Middle frontal gyrus (tissue), 1 donor: Measurements from ENCODE around the gene TLE3.

Experiments used
- DNase-seq: peaks from one replicate; pipeline ENCODE4 v3.0.0-alpha.2; 2015; ENCODE audit warnings: low spot score; ENCODE audit errors: extremely low spot score

Gene TLE3

DNA sequence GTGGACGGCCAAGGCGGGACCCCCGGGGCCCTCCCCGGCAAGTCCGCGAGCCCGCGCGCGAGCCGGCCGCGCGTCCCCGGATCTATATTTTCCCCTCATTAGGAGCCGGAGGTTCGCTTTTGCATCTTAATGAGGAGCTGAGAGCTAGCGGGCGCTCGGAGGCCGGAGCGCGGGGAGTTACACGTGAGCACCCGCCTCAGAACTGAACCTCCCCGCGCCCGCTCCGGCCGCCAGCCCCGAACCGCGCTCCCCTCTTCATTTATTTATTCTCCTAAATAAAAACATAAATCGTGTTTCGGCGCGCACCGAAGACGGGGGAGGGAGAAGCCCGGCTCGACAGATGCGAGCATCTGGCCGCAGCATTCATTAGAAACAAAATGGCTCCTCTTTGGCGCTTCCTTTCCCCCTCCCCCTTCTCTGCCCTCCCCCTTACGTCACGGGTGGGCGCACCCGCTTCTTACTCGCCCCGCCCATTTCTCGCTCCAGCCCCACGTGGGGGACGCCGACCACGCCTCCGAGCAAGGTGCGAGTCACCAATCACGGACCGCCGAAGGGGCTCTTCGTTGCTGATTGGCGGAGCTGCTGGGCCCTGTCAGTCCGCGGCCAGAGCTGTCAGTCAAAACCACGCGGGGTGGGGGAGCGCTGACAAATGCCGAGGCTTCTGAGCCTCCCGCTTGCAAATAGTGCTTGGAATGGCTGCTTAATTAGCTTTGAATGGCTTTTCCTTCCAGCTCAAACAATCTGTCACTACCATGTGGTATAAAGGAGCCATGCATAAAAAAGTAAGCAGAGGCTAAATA is 1.6 kb upstream of the TLE3 start:
- peak; percentile 99 for DNase-seq

GRCh38 chr15:70098461-70099166 is 897 bp upstream of the TLE3 start:
- no peak for DNase-seq

- no peak for DNase-seq
Measured at GRCh38 chr15:70098153-70098460, 390 bp upstream of the TLE3 start.

DNA sequence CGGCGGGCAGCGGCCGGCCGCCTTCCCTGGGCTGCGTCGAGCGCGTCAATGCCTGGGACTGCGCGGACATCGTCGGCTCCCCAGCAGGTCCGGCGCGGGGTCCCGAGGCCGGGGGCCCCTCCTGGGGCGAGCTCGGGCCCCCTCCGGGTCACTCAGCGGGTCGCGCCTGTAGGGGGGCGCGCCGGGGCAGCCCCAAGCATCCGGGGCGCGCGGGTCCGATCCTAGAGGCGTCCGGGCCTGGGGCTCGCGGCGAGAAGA is 725 bp downstream of the TLE3 start:
- DNase-seq = no peak

DNA sequence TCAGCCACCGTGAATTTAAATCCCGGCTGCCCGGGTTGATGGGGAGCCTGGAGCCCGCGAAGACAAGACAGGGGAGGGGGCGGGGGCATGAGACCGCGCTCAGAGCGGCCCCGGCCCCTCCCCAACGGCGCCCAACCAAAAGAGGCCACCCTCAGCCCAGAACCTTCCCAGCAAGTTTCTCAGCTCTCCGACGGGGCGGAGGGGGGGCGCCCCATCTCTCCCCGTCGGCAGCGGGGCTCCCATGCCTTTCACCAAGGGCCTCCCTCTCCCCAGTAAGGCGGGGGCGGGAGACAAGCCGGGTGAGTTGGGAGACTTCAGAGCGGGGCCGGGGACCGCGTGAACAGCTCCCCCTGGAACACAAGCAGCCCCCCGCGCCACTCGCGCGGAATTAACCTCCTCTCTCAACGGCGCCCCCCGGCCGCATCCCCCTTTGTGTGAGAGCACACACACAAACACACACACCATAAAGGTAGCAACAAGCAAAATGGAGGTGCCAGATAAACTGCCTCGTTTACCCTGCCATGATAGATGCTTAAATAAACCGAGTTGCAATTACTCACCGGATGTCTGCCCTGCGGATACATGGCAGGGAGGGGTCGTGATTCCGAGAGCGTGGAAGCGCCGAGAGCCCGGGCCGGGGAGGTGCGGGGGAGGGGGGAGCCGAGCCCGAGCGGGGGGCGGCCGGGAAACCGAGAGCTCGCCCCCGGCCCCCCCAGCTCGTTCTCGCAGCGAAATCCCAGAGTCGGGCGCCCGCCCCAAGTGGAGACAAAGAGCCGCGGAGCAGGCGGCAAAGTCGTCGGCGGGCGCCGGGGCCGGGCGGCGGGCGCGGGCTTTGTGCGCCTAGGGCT is 1.3 kb downstream of the TLE3 start:
- DNase-seq = no peak

- DNase-seq = no peak
Measured at GRCh38 chr15:70095408-70096214, 2.1 kb downstream of the TLE3 start.

DNA sequence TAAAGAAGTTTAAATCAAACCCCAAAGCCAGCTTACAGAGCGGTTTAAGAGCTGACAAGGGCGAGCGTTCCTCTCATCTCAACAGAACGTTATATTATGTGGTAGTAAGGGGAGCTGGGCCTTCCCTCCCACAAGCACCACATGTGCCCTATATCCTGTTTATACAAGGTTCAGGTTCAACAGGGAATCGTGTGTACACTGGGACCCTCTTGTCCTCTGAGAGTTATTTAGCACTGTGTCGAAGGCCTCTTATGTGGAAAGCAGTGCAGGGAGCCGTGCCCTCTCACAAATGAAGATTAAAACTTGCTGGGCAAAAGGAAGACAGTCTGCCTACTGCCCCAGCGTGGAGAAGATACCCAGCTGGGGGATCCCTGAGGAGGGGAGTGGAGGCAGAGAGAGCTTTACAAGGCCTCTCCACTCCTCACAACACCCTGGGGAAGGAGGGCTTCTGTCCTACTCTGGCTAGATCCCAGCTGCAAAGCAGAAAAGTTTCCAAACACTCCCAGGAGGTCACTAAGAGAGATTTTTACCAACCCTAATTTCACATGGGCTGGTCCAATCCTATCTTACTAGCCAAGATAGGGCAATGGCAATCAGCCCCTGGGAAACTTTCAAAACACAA is 2.9 kb downstream of the TLE3 start:
- no peak for DNase-seq

GRCh38 chr15:70093481-70094319 is 4.0 kb downstream of the TLE3 start:
- no peak for DNase-seq

DNA sequence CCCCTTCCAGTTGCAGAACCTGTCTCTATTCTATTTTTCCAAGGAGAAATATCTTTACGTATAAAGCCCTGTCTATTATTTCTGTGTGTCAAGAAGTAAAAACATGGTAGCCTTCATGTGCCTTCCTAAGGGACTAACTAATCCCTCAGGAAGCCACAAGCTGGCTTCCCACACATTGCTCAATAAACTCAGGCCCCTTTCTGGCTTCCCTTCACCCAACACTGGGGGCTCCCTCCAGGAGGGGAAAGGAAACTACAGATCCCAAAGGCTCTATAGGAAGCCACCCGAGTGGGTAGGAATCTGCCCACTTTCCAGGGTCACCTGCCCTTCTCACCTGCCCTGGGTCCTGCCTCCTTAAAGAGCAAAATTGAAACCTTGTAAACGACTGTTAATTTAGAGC is 4.6 kb downstream of the TLE3 start:
- no peak for DNase-seq

- DNase-seq = no peak
Measured at GRCh38 chr15:70092464-70093027, 5.2 kb downstream of the TLE3 start.

DNA sequence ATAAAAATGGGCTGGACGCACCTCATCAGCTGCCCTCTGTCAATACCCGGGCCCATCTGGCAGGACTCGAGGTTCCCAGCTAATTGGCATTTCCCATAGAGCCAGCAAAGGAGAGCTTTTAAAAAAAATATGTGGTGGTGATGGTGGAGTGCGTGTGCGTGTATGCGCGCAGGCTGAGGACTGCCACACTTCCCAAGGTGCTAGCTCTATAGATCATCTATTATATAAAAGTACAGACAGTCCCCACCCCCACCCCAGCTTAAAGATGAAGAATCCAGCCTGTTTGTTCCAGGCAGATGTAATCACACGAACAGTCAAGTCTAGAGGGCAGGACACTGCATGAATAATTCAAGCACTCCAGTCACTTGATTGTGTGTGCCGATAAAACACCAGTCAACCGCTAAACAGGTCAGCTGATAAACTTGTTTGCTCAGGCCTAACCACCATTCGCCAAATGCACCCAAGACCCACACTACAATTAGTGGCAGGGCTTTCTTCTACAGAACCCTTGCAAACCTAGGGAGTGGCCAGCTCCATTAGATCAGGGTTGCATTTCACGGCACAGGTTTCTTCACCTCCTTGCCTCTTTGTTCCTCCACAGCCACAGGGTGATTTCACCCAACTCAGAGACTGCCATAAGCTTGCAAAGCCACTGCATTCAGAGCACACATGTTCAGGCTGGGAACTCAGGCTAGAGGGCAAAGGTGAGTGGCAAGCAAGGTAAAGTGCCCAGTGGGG is 5.8 kb downstream of the TLE3 start:
- no peak for DNase-seq

DNA sequence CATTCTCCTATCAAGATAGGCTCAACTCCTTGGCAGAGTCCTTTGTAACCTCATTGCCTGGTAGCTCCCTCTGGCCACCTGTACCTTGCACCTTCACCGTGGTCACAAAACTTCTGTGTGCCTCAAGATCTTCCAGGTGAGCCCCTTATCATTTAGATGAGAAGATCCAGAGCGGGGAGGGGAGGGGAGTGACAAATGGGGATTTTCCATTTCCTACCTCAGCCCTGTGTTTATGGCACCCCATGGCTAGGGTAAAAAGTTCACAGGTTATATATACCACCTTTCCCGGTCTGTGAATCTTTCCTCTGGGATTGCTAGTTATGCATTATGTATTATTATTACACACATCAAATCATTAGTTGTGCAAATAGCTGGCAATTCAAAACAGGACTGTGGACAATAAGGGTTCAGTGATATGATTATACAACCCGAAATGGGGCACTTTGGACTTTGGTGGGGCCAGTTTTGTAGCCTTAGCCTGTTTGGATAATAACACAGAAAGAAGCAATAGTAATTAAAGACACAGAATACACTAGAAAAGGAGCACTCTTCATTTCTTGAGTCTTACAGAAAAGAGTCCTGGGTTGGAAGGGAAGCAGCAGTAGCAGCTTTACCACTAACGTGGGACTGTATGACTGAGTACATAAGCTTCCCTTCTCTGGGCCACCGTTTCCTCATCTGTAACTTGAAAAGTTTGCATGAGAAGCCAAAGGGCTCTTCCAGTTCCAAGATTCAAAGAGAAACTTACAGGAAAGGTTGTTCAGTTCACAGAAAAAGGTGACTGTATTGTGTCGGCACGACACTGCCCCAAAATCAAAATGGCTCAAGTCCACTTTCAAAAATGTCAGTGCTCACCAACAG is 7.1 kb downstream of the TLE3 start:
- no peak for DNase-seq

DNA sequence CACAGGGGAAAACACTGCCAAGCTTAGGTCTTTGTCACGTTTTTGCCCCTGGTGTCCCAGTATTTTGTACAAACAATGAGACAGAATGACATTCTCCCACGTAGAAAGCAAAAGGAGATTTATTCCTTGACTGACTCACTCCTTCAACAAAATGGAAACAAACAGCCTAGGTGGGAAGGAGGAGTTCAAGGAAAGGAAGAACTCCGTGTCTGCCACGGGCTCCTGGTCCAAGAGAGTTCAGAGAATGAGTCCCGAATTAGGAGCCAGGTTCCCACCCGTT is 8.1 kb downstream of the TLE3 start:
- DNase-seq = no peak

DNA sequence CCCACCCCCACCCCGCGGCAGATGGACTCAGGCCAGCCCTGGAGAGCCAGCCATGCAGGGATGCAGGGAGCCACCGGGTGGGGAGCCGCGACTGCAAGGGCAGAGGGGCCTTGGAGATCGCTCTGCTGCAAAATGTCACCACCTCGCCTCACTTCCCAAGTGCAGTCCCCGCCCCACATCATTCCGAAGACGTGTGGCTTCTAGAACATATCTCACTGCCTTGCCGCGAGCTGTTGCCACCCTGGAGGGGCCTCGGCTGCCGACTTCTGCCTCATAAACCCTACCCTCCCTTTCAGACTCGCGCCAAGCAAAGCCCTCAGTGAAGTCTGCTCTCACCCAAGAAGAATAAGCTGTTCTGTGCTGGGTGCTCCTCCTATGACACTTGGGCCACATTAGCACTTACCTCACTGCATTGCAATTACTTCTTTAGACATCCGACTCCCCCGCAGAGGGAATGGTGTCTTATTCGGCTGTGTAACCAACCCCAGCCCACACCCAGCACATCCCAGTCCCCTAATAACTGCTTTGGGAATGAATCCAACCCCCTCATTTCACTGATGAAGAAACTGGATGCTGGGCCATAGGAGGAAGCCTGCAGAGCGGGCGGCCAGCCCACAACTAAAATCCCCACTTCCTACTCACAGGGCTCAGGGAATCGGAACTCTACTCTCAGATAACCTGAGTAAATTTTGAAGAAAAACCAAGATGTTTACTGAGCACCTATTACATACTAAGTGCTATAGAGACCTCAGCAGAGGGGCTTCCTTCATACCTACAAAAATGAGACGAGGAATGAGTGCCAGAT is 8.6 kb downstream of the TLE3 start:
- no peak for DNase-seq

DNA sequence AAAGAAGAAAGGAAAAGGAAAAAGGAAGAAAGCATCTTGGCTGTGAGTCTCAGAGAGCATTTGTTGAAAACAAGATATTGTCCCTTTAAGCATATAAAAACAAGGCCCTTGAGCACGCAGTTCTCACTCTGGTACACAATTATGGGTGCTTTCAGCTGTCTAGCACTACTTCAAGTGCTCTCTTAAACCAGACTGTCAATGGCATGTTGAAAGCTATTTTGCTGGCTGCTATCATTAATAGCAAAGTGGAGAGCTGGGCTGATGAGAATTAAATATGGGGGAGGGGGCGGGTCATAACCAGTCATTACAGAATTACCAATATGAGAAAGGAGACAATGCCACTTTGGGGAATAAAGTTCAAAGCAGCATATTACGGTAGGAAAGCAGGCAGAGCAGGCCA is 9.3 kb downstream of the TLE3 start:
- no peak for DNase-seq

DNA sequence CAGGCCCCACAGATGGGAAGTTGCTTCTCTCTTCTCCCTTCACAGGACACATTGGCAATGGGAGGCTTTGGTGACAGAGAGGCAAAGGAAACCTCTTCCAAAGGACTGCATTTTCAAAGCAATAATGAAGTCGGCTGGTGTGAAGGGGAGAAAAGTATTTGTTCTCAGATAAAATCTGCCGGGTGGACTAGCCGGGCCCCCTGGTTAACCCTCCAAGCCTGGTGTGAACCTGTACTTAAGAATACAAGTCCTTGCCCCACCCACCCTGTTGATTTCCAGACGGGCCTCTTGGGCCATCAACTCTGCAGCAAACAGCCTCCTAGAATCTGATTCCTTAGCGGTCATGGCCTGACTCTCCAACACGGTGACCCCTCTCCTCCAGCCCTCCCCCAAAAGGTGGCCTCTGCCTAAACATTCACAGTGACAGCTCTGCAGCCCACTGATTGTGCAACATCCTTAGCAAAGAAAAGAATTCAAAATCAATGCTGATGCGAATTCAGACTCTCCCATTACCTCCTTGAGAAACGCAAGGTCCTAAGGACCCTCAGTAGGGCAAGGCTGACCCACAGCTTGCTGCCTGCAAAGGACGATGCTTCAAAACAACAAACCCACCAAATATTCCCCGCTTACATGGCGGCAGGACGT is 9.9 kb downstream of the TLE3 start:
- no peak for DNase-seq

DNA sequence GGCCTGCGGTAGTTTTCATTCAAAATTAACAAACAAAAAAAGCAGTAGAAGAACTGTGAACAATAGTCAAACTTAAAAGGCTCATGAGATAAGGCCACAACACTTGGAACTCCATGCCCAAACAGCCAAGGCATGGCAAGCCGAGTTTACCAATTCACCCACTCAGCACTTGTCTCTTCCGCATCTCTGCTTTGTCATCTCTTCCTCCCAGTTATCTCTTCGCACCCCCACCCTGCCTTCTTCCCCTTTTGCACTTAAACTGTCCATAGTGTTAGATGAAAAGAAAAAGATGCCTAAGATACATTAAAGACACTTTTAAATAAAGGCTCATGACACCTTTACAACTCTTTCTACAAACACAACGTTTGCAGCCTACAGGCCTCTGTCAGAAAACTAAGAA is 11.1 kb downstream of the TLE3 start:
- no peak for DNase-seq
